H7 (cell line): ENCODE results near the gene DNAAF1. TPM values are rescaled to one million over a fixed set of nuclear protein-coding genes. Genes with fewer than 3 reads are reported as not detected.
"Not testable (repeated sequence)": the region's sequence is repeated elsewhere in the genome, so short reads cannot be mapped to it uniquely, and the experiment has no call there.

Experiments
- DNase-seq: peaks from one replicate; pipeline ENCODE4 v3.0.0; 2012
- H3K27me3 ChIP-seq: 2 replicates; pipeline ENCODE4 v1.6.0; 2011; ENCODE audit warnings: mild to moderate bottlenecking, low read length; ENCODE audit not compliant: control insufficient read depth, insufficient read depth
- H3K36me3 ChIP-seq: replicated peaks from 2 replicates; pipeline ENCODE4 v1.5.1; 2011; ENCODE audit warnings: low read length; ENCODE audit not compliant: control insufficient read depth, insufficient read depth
- H3K4me3 ChIP-seq: 2 replicates; pipeline ENCODE4 v1.5.1; 2011; ENCODE audit warnings: low read depth, mild to moderate bottlenecking, control low read depth, low read length, moderate library complexity; ENCODE audit not compliant: insufficient read depth
- total RNA-seq: library from RNA; depleted of rRNA; stranded (reverse); fragments of >200 nt; shearing (Covaris generic); gene quantifications from 2 replicates; pipeline ENCODE4 v1.2.3, GENCODE V29; 2014

The DNAAF1 gene
- total RNA-seq, 1 experiment from 2014 or later, result 0.07 TPM

DNA sequence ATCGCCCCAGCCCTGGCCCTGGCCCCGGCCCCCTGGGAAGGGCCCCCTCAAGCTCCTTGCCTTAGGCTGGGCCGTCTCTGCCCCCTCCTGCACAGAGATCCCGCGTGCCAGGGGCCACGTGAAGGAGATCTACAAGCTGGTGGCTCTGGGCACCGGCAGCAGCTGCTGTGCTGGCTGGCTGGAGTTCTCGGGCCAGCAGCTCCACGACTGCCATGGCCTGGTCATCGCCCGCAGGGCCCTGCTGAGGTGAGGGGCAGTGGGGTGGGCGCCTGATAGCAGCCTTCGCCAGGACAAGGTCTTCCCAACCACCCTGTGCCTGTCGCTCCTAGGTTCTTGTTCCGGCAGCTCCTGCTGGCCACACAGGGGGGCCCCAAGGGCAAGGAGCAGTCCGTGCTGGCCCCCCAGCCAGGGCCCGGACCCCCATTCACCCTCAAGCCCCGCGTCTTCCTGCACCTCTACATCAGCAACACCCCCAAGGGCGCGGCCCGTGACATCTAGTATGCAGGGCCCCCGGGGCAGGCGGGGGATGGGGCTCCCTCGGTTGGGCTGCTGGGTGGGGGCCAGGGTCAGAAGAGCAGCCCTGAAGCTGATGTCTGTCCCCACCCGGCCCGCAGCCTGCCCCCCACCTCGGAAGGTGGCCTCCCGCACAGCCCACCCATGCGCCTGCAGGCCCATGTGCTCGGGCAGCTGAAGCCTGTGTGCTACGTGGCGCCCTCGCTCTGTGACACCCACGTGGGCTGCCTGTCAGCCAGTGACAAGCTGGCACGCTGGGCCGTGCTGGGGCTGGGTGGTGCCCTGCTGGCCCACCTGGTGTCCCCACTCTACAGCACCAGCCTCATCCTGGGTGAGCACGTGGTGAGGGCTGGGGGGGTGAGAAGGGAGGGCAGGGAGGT is 50.3 kb downstream of the DNAAF1 start:
- Histone ChIP-seq H3K27me3 (no peaks in the 10 kb centered on the region), H3K4me3 (no peak overlapping the region), H3K36me3 (no peaks in the 10 kb centered on the region)
- DNase-seq, result peak; percentile 64

DNA sequence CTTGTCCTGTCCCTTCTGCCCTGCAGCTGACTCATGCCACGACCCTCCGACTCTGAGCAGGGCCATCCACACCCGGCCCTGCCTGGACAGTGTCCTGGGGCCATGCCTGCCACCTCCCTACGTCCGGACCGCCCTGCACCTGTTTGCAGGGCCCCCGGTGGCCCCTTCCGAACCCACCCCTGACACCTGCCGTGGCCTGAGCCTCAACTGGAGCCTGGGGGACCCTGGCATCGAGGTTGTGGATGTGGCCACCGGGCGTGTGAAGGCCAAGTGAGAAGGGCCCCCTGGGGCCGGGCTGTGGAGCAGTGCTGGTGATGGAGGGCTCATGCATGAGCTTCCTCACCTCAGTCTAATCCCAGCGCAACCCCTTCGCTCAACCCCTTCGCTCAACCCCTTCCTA is 51.0 kb downstream of the DNAAF1 start:
- Histone ChIP-seq H3K4me3 (no peak overlapping the region), H3K27me3 (no peaks in the 10 kb centered on the region), H3K36me3 (no peaks in the 10 kb centered on the region)
- DNase-seq, result peak; percentile 56

DNA sequence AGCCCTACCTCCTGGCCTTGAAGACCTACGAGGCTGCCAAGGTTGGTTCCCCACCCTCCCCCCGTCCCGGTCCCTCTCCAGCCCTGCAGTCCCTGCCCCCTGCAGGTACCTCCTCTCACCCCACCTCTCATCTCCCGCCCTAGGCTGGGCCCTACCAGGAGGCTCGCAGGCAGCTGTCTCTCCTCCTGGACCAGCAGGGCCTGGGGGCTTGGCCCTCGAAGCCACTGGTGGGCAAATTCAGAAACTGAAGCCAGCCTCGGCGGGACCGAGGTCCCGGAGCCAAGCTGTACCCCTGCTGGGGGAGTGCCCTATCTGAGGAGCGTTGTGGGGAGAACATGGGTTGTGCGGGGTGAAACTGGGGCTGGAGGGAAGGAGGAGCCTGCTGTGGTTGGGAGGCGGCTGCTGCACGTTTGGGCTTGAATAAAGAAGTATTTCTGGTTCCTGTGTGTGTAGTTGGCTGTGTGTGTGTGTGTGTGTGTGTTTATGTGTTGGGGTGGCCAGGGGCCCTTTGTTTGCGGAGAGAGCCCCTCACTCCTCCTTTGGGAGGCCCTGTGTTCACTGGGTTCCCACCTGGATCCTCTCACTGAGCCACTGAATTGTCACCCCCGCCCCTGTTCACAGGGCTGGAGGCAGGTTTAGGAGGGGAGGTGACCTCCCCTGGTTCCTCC is 51.8 kb downstream of the DNAAF1 start:
- H3K36me3 ChIP-seq, result no peaks in the 10 kb centered on the region
- H3K4me3 ChIP-seq, result no peak overlapping the region
- DNase-seq, result peak; percentile 79
- H3K27me3 ChIP-seq, result no peaks in the 10 kb centered on the region

DNA sequence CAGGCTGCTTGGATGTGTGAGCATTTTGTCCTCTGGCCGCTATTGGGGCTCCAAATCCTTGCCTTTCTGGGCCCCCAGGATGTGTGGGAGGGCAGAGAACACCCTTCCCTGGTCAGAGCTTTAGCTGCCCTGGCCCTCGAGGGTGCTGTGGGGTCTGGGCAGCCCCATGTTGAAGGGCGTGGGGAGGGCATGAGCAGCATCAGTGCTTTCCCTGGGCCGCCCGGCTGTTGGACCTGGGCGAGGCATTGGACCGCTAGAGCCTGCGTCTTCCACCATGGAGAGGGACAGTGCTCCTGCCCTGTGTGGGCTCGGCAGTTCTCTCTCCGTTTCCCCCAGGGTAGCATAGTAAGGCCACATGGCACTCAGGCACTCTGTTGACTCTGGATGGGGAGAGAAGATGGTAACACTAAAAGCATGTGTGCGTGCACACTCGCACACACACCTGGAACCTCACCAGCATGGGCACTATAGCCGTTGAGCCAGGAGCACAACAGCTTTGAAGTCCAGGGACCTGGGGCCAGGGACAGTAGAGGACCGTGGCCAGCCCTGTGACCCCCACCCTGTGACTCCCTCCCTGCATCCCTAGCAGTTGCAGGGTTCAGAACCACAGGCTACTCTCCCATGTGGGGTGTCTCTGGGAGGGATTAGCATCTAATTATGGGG is 52.5 kb downstream of the DNAAF1 start:
- DNase-seq, result no peak

DNA sequence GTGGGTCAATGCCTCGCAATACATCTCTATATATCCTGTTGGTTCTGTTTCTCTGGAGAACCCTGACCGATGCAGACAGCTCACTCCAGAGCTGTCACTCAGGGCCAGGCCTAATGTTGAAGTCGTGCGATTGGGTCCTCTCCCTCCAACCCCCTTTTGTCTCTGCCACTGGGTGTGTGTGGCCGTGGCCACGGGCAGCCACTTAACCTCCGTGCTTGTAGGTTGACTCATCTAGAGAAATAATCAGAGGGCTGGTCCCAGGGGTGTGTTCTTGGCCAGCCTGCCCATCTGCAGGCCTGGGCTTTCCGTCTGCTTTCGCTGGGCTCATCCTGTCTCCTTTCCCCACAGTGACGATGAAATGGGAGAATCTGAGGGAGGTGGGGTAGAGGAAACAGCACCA is 53.3 kb downstream of the DNAAF1 start:
- Histone ChIP-seq H3K36me3 (no peaks in the 10 kb centered on the region), H3K27me3 (no peaks in the 10 kb centered on the region), H3K4me3 (no peak overlapping the region)
- DNase-seq, result no peak

More for the DNA sequence above, 52.5 kb downstream of the DNAAF1 start:
- H3K4me3 ChIP-seq, result no peak overlapping the region
- no peaks in the 10 kb centered on the region for H3K27me3 ChIP-seq
- H3K36me3 ChIP-seq, result no peaks in the 10 kb centered on the region

DNA sequence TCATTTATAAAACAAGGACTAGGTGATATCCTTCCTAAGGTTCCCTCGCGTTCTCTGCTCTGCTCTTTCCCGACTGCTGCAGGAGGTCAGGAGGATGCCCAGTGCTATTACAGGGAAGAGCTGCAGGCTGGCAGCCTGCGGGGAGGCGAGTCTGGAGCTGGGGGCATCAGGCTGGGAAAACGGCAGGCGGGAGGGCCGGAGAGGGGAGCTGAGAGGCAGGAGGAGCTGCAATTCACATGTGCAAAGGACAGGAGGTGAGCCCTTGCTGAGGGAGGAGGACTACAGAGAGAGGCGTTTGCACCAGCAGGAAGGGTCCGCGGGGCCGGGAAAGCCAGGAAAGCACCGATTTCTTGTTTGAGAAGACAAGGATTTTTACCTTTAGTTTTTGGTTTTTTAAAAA is 54.0 kb downstream of the DNAAF1 start:
- no peaks in the 10 kb centered on the region for H3K27me3 ChIP-seq
- no peak overlapping the region for H3K4me3 ChIP-seq
- peak; percentile 81 for DNase-seq
- no peaks in the 10 kb centered on the region for H3K36me3 ChIP-seq

DNA sequence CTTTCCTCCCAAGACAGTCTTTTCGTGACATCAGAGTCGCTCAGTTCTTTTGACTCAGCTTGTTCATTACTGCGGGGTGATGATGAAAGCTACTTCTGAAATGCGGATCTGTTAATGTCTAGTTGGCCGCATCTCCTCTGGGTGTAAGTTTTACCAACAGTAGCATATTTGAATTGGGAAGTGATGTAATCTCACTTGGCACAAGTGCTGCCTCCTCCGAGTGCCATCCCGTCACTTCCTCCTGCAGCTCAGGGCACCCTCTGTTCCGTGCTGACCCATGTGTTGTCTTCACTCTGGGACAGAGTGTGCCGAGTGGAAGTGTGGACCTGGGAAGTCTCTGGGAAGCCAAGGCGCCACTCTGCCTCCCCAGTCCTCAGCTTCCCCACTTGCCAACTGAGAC is 54.8 kb downstream of the DNAAF1 start:
- no peak for DNase-seq
- Histone ChIP-seq H3K4me3 (no peak overlapping the region), H3K27me3 (no peaks in the 10 kb centered on the region), H3K36me3 (no peaks in the 10 kb centered on the region)

DNA sequence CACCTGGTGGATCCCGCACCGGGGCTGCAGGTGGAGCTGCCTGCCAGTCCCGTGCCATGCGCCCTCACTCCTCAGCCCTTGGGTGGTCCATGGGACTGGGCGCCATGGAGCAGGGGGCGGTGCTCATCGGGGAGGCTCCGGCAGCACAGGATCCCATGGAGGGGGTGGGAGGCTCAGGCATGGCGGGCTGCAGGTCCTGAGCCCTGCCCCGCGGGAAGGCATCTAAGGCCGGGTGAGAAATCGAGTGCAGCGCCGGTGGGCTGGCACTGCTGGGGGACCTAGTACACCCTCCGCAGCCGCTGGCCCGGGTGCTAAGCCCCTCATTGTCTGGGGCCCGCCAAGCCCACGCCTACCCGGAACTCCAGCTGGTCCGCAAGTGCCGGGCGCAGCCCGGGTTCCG is 59.4 kb downstream of the DNAAF1 start:
- not testable (repeated sequence) for DNase-seq, H3K27me3 ChIP-seq, H3K4me3 ChIP-seq, H3K36me3 ChIP-seq

DNA sequence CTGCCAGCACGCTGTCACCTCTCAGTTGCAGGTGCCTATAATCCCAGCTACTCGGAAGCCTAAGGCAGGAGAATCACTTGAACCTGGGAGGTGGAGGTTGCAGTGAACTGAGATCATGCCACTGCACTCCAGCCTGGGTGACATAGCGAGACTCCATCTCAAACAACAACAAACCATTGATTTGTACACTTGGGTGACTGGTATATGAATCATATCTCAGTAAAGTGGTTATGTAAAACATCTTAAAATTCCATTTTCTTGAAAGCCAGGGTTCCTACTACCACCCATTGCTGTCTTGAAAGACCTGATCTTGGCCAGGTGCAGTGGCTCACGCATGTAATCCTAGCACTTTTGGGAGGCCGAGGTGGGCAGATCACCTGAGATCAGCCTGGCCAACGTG is 60.0 kb downstream of the DNAAF1 start:
- H3K4me3 ChIP-seq, H3K36me3 ChIP-seq, H3K27me3 ChIP-seq, DNase-seq: not testable (repeated sequence)

DNA sequence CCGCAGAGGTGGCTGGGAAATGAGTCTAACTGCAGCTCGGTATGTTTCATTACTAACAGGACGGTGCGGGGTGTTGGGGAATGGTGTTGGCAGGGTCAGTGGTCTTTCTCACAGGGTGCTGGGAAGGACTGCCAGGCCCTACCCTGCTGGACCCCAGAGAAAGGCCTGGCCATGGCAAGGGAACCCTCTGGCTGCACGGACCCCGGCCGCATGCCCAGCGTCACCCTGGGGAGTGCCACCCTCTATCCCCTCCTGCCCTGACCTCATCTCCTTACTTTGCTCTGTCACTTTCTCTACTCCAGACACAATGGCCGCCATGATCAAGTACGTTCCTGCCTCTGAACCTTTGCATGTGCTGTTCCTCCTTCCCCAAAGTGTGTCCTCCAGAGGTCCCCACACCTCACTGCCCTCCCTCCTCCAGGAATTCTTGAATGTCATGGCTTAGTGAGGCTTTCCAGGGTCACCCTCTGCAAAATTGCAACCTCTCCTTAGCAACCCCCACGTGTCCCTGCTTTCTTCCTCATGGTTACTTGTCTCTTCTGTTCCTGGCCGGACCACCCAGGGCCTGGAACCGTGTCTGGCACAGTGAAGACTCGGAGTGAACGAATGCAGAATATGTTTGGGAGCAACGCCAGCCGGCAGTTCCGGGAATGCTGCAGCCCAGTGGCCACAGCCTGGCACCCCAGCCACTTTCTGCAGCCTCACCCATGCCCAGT is 61.0 kb downstream of the DNAAF1 start:
- DNase-seq, result no peak
- no peaks in the 10 kb centered on the region for H3K36me3 ChIP-seq
- H3K27me3 ChIP-seq, result no peaks in the 10 kb centered on the region
- no peak overlapping the region for H3K4me3 ChIP-seq

DNA sequence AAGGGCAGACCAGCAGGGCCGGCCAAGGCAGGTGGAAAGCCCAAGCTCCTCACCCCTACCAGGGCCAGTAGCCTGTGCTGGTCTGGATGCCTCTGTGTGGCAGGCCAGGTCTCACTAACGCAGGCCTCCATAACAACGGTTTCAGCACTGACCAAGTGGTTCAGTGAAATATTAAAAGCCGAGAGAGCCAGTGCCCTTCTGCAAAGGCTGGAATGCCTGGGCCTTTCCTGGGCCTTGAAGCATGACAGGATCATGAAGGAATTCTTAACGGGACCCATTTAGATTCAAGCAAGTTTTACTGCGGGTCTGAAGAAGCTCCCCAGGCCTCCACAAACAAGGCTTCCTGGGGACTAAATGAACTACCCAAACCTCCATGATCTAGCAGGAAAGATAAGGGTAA is 62.1 kb downstream of the DNAAF1 start:
- H3K4me3 ChIP-seq, result no peak overlapping the region
- no peaks in the 10 kb centered on the region for H3K36me3 ChIP-seq
- no peak for DNase-seq
- H3K27me3 ChIP-seq, result no peaks in the 10 kb centered on the region

DNA sequence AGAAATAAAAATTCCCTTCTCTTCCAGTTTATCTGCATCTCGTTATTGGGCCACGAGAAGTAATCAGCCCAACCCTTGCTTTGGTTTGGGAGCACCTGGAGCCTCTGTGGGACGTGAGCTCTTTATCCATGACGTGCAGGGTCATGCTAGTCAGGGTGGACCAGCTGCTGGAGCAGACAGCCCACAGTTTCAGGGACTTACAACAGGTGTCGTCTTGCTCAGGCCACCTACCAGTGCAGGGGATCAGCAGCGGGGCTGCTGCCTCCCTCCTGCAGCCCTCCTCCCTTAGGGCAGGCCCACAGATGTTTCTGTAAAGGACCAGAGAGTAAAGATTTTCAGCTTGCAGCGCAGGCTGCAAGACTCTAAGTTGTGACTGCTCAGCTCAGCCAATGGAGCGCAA is 62.8 kb downstream of the DNAAF1 start:
- H3K36me3 ChIP-seq, result no peaks in the 10 kb centered on the region
- H3K4me3 ChIP-seq, result no peak overlapping the region
- peak; percentile 63 for DNase-seq

DNA sequence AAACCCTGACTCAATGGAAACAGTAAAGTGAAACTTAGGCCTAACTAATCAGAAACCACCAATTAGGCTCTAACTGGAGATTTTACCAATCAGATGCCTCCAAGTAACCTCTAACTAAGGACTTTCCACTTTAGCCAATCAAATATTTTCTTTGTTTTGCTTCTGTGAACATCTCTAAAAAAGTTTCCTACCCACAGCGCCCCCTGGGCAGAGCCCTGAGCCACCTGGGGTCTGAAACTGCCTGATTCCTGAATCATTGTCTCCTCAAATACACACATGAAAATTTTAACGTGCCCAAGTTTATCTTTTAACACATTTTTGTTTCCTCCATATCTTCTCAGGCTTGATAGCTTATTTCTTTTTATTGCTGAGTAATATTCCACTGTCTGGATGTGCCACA is 64.9 kb downstream of the DNAAF1 start:
- H3K27me3 ChIP-seq, result no peaks in the 10 kb centered on the region
- H3K36me3 ChIP-seq, result no peaks in the 10 kb centered on the region
- no peak overlapping the region for H3K4me3 ChIP-seq
- peak; percentile 51 for DNase-seq

More for the DNA sequence above, 62.8 kb downstream of the DNAAF1 start:
- no peaks in the 10 kb centered on the region for H3K27me3 ChIP-seq

DNA sequence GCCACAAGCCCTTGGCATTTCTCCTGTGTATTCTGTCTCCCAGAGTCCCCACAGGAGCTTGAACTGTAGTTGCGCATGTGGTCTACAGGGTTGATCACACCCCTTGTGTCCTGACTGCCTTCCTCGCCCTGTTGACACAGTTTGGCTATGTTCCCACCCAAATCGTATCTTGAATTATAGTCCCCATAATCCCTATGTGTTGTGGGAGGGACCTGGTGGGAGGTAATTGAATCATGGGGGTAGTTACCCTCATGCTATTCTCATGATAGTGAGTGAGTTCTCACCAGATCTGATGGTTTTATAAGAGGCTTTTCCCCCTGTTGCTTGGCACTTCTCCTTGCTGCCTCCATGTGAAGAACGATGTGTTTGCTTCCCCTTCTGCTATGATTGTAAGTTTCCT is 67.0 kb downstream of the DNAAF1 start:
- no peaks in the 10 kb centered on the region for H3K36me3 ChIP-seq
- DNase-seq, result no peak
- H3K4me3 ChIP-seq, result no peak overlapping the region
- no peaks in the 10 kb centered on the region for H3K27me3 ChIP-seq
